ENCODE data around the gene NAV3. TPM values are rescaled to one million over a fixed set of nuclear protein-coding genes. Genes with fewer than 3 reads are reported as not detected.

The NAV3 gene
- total RNA-seq, 2 experiments from 2014 or later = not detected

GRCh38 chr12:78121969-78122610 is 291.4 kb downstream of the NAV3 start:
- Mint-ChIP-seq H3K27ac (no peak overlapping the region), H3K27me3 (ENCODE audit: low read depth) (no peaks in the 10 kb centered on the region), H3K4me3 (no peak overlapping the region), H3K4me1 (ENCODE audit: low read depth) (no peaks in the 10 kb centered on the region), H3K36me3 (ENCODE audit: low read depth) (no peaks in the 10 kb centered on the region), H3K9me3 (peaks cover 2% of the 10 kb centered on the region)
- intact Hi-C loops (cut with micrococcal nuclease) = no loop called here
- no peak for DNase-seq
- CTCF ChIA-PET = interaction anchor here (0.6 kb wide), 1 partner anchor 136 kb away, joined by 3 read pairs; no protein-coding TSS in a partner anchor

- DNase-seq = no peak
- no peaks in the 10 kb centered on the region for H3K27me3 Mint-ChIP-seq (ENCODE audit: low read depth)
- intact Hi-C loops (cut with micrococcal nuclease) = no loop called here
- no peaks in the 10 kb centered on the region for H3K4me1 Mint-ChIP-seq (ENCODE audit: low read depth)
- CTCF ChIA-PET = no interaction called here
- no peak overlapping the region for H3K27ac Mint-ChIP-seq
- no peak overlapping the region for H3K4me3 Mint-ChIP-seq
- no peaks in the 10 kb centered on the region for H3K9me3 Mint-ChIP-seq
- no peaks in the 10 kb centered on the region for H3K36me3 Mint-ChIP-seq (ENCODE audit: low read depth)
Measured at GRCh38 chr12:78128211-78128610, 297.5 kb downstream of the NAV3 start.

- no peak overlapping the region for H3K27ac Mint-ChIP-seq
- H3K9me3 Mint-ChIP-seq = peaks cover 1% of the 10 kb centered on the region
- no peaks in the 10 kb centered on the region for H3K27me3 Mint-ChIP-seq (ENCODE audit: low read depth)
- H3K4me3 Mint-ChIP-seq = no peak overlapping the region
- no peaks in the 10 kb centered on the region for H3K36me3 Mint-ChIP-seq (ENCODE audit: low read depth)
- CTCF ChIA-PET = no interaction called here
- DNase-seq = no peak
- intact Hi-C loops (cut with micrococcal nuclease) = loop anchor here (10.0 kb wide), 2 partner anchors 139 to 441 kb away; no protein-coding TSS in a partner anchor
- H3K4me1 Mint-ChIP-seq (ENCODE audit: low read depth) = no peaks in the 10 kb centered on the region
Measured at GRCh38 chr12:78143717-78144116, 313.0 kb downstream of the NAV3 start.

DNA sequence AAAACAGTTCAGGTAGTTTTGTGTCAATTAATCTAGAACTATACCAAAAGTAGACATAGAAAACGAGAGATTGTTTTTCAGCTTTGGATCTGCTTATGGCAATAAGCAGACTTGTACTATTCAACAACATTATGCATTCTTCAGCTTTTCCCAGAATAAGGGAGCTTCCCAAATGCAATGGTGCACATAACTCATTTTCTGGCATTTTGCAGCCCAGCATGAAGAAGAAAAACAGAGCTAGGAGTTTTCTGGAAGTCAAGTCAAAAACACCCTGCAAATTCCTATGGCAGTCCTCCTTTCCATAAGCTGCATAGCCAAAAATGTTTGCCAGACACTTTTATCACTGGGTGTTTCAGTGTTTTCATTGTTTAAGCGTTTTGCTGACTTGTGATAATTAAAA is 314.7 kb downstream of the NAV3 start:
- Mint-ChIP-seq H3K27ac (no peak overlapping the region), H3K4me3 (no peak overlapping the region), H3K9me3 (no peaks in the 10 kb centered on the region), H3K27me3 (ENCODE audit: low read depth) (no peaks in the 10 kb centered on the region), H3K36me3 (ENCODE audit: low read depth) (no peaks in the 10 kb centered on the region), H3K4me1 (ENCODE audit: low read depth) (no peaks in the 10 kb centered on the region)
- DNase-seq = no peak
- intact Hi-C loops (cut with micrococcal nuclease) = loop anchor here (5.0 to 10.0 kb wide), 4 partner anchors 141 to 1592 kb away; no protein-coding TSS in a partner anchor
- CTCF ChIA-PET = interaction anchor here (0.6 to 0.9 kb wide), 3 partner anchors 13 to 404 kb away, joined by 3 read pairs; no protein-coding TSS in a partner anchor

DNA sequence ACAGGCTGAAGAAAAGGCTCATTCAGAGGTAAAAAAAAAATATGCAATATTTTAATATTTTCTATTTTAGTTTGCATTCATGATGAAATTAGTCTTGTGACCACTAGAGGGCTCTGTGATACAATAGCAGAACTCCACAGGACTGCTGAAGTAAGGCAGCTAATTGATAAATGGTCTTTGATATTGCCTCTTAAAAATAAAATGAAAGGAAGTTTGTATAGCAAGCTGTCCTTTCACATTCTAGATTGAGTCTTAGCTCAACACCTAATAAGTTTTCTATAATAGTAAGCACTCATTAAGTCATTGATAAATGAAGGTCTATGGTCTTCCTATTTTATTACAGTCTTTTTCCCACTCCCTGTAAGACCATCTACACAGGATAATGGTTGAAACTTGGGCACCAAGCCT is 315.7 kb downstream of the NAV3 start:
- Mint-ChIP-seq H3K27ac (no peak overlapping the region), H3K4me1 (ENCODE audit: low read depth) (no peaks in the 10 kb centered on the region), H3K9me3 (no peaks in the 10 kb centered on the region), H3K27me3 (ENCODE audit: low read depth) (no peaks in the 10 kb centered on the region), H3K36me3 (ENCODE audit: low read depth) (no peaks in the 10 kb centered on the region), H3K4me3 (no peak overlapping the region)
- intact Hi-C loops (cut with micrococcal nuclease) = loop anchor here (5.0 to 10.0 kb wide), 4 partner anchors 142 to 1591 kb away; no protein-coding TSS in a partner anchor
- CTCF ChIA-PET = interaction anchor here (0.7 kb wide), 2 partner anchors 79 to 385 kb away, joined by 3 read pairs; no protein-coding TSS in a partner anchor
- DNase-seq = no peak

- Mint-ChIP-seq H3K36me3 (ENCODE audit: low read depth) (no peaks in the 10 kb centered on the region), H3K27ac (no peak overlapping the region), H3K4me3 (no peak overlapping the region), H3K9me3 (no peaks in the 10 kb centered on the region), H3K4me1 (ENCODE audit: low read depth) (no peaks in the 10 kb centered on the region), H3K27me3 (ENCODE audit: low read depth) (no peaks in the 10 kb centered on the region)
- intact Hi-C loops (cut with micrococcal nuclease) = loop anchor here (5.0 to 10.0 kb wide), 4 partner anchors 145 to 1588 kb away; no protein-coding TSS in a partner anchor
- no peak for DNase-seq
- CTCF ChIA-PET = no interaction called here
Measured at GRCh38 chr12:78149459-78149858, 318.8 kb downstream of the NAV3 start.

DNA sequence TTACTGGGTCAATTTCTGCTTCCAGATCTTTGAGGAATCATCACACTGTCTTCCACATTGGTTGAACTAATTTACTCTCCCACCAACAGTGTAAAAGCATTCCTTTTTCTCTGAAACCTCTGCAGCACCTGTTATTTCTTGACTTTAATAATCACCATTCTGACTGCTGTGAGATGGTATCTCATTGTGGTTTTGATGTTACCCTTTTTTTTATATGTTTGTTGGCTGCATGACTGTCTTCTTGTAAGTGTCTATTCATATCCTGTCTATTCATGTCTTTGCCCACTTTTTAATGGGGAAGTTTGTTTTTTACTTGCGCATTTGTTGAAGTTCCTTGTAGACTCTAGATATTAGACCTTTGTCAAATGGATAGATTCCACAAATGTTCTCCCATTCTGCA is 324.9 kb downstream of the NAV3 start:
- Mint-ChIP-seq H3K36me3 (ENCODE audit: low read depth) (no peaks in the 10 kb centered on the region), H3K27me3 (ENCODE audit: low read depth) (no peaks in the 10 kb centered on the region), H3K4me1 (ENCODE audit: low read depth) (no peaks in the 10 kb centered on the region), H3K9me3 (no peaks in the 10 kb centered on the region), H3K4me3 (no peak overlapping the region), H3K27ac (no peak overlapping the region)
- DNase-seq = no peak
- intact Hi-C loops (cut with micrococcal nuclease) = no loop called here
- CTCF ChIA-PET = no interaction called here

DNA sequence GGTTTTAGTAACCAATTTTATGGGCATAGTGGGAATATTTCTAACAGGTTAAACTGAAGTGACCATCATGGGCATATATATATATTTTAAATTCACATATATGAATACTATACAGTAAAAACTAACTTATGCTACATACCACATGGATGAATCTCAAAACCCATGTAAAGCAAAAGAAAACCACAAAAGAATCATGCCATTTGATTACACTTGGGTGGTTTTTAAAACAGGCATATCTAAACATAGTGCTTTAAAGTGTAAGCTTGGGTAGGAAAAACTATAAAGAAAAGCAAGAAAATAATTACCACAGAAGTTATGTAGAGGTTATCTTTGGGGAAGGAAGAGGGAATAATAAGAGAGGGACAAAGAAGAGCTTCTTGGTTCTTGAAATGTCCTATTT is 326.1 kb downstream of the NAV3 start:
- CTCF ChIA-PET = no interaction called here
- no peak overlapping the region for H3K4me3 Mint-ChIP-seq
- no peaks in the 10 kb centered on the region for H3K27me3 Mint-ChIP-seq (ENCODE audit: low read depth)
- no peaks in the 10 kb centered on the region for H3K9me3 Mint-ChIP-seq
- DNase-seq = no peak
- H3K27ac Mint-ChIP-seq = no peak overlapping the region
- intact Hi-C loops (cut with micrococcal nuclease) = no loop called here
- no peaks in the 10 kb centered on the region for H3K36me3 Mint-ChIP-seq (ENCODE audit: low read depth)
- H3K4me1 Mint-ChIP-seq (ENCODE audit: low read depth) = no peaks in the 10 kb centered on the region

DNA sequence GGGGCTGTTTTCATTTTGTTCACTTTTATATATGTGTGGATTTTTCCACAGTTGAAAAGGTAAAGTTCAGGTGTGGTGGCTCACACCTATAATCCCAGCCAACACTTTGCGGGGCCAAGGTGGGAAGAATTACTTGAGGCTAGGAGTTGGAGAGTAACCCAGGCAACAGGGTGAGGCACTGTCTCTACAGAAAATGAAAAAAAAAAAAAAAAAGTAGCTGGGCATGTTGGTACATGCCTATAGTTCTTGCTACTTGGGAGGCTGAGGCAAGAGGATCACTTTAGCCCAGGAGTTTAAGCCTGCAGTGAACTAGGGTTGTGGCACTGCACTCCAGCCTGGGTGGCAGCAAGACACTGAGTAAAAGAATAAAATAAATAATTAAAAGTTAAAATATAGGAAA is 326.5 kb downstream of the NAV3 start:
- Mint-ChIP-seq H3K9me3 (no peaks in the 10 kb centered on the region), H3K4me3 (no peak overlapping the region)
- CTCF ChIA-PET = no interaction called here

DNA sequence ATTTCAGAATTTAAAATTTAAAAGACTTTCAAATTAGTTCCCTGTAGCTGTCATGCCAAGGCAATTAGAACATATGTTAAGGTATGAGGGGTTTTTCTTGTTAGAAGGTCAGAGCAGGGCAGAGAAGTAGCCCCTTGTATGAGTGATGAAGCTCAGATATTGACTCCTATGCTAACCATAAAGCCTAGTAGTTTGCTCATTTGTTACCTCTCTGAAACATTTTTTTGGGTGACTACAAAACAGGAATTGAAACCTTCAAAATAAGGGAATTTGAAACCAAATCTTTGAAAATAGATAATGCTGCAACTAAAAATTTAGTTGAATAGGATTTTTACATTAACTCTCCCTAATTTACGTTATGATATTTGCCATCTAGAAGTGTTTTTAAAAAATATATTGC is 333.5 kb downstream of the NAV3 start:
- DNase-seq = no peak
- Mint-ChIP-seq H3K9me3 (no peaks in the 10 kb centered on the region), H3K4me3 (no peak overlapping the region), H3K36me3 (ENCODE audit: low read depth) (no peaks in the 10 kb centered on the region), H3K4me1 (ENCODE audit: low read depth) (no peaks in the 10 kb centered on the region), H3K27me3 (ENCODE audit: low read depth) (no peaks in the 10 kb centered on the region), H3K27ac (no peak overlapping the region)
- CTCF ChIA-PET = interaction anchor here (1.1 kb wide), 1 partner anchor 19 kb away, joined by 3 read pairs; no protein-coding TSS in a partner anchor
- intact Hi-C loops (cut with micrococcal nuclease) = no loop called here

More for the DNA sequence above, 326.5 kb downstream of the NAV3 start:
- no peak overlapping the region for H3K27ac Mint-ChIP-seq
- no peaks in the 10 kb centered on the region for H3K27me3 Mint-ChIP-seq (ENCODE audit: low read depth)
- intact Hi-C loops (cut with micrococcal nuclease) = no loop called here
- DNase-seq = no peak
- no peaks in the 10 kb centered on the region for H3K36me3 Mint-ChIP-seq (ENCODE audit: low read depth)
- H3K4me1 Mint-ChIP-seq (ENCODE audit: low read depth) = no peaks in the 10 kb centered on the region

- no peak for DNase-seq
- H3K4me3 Mint-ChIP-seq = no peak overlapping the region
- H3K27me3 Mint-ChIP-seq (ENCODE audit: low read depth) = no peaks in the 10 kb centered on the region
- H3K9me3 Mint-ChIP-seq = no peaks in the 10 kb centered on the region
- no peaks in the 10 kb centered on the region for H3K36me3 Mint-ChIP-seq (ENCODE audit: low read depth)
- no peaks in the 10 kb centered on the region for H3K4me1 Mint-ChIP-seq (ENCODE audit: low read depth)
- no peak overlapping the region for H3K27ac Mint-ChIP-seq
- CTCF ChIA-PET = no interaction called here
- intact Hi-C loops (cut with micrococcal nuclease) = no loop called here
Measured at GRCh38 chr12:78167510-78167909, 336.8 kb downstream of the NAV3 start.

- Mint-ChIP-seq H3K27me3 (ENCODE audit: low read depth) (no peaks in the 10 kb centered on the region), H3K9me3 (no peaks in the 10 kb centered on the region), H3K27ac (no peak overlapping the region), H3K4me1 (ENCODE audit: low read depth) (no peaks in the 10 kb centered on the region), H3K4me3 (no peak overlapping the region), H3K36me3 (ENCODE audit: low read depth) (no peaks in the 10 kb centered on the region)
- intact Hi-C loops (cut with micrococcal nuclease) = no loop called here
- no peak for DNase-seq
- CTCF ChIA-PET = no interaction called here
Measured at GRCh38 chr12:78171061-78171460, 340.4 kb downstream of the NAV3 start.

DNA sequence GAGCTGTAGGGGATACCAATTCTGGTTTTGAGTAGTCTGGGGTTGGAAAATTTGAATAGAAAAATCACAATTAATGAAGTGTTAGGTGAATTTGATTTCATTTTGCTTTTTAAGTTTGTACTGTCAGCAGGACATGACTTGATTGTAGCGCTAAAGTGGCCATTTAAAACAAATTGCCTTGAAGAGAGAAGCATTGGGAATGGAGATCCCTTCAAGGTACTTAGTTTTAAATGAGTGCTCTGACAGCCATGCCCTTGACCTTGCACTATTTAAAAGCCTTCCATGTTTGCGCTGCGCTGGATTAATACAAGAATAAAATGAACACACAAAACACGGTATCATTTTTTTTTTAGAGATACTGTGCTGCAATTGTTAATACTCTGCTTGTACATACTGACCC is 345.9 kb downstream of the NAV3 start:
- Mint-ChIP-seq H3K4me1 (ENCODE audit: low read depth) (no peaks in the 10 kb centered on the region), H3K36me3 (ENCODE audit: low read depth) (no peaks in the 10 kb centered on the region), H3K27me3 (ENCODE audit: low read depth) (no peaks in the 10 kb centered on the region), H3K4me3 (no peak overlapping the region), H3K27ac (no peak overlapping the region), H3K9me3 (no peaks in the 10 kb centered on the region)
- intact Hi-C loops (cut with micrococcal nuclease) = no loop called here
- no peak for DNase-seq
- CTCF ChIA-PET = no interaction called here

Measured in activated naive CD4-positive, alpha-beta T cell treated with anti-CD3 and anti-CD28 coated beads for 36 hours (primary cell).